NK-92 (cell line): ENCODE data around the gene PDIA6.

ENCODE experiments used
- DNase-seq: peaks from one replicate; lab custom pipeline; 2025; ENCODE audit not compliant: unreplicated experiment; lab: John Stamatoyannopoulos, UW

Gene PDIA6

DNA sequence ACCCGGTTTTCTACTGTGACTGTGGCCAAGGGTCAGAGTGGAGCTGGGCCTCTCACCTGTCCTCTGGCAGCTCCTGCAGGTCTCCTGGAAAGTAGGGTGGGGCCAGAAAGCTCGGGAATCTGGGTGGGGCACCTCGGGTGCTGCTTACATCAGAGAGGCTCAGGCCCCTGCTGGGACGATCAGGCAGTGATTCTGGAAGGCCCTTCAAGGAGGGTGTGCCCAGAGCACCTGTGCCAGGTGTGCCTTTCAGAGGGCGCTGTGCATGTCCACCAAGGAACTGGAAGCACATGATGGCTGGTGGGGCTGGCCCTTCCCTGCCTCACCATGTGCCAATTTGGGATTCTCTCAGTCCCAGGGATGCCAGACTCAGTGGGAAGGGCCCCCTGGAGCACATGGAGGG lies 47.1 kb downstream of the PDIA6 start:
- DNase-seq, result no peak

DNA sequence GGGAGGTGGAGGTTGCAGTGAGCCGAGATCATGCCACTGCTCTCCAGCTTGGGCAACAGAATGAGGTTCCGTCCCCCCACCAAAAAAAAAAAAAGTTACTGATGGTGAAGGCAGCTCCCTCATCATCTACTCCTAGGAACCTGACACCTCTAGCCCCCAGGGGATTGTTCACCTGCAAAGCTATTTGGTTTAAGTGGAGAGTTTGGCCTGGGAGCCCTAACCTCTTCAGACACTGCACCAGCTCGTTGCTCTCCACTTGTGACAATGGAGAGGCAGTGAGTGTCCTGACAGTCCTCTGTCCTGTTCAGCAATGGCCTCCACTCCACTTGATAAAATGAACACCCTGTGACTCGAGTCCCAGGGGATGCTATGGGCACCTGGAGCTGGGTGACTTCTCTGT lies 47.7 kb downstream of the PDIA6 start:
- DNase-seq, result no peak

- DNase-seq, result no peak
These were observed 48.3 kb downstream of the PDIA6 start for GRCh38 chr2:10764096-10764785.

- DNase-seq, result no peak
These were observed 49.2 kb downstream of the PDIA6 start for GRCh38 chr2:10763461-10763800.

- DNase-seq, result no peak
These were observed 49.7 kb downstream of the PDIA6 start for GRCh38 chr2:10762651-10763460.

- no peak for DNase-seq
These were observed 51.0 kb downstream of the PDIA6 start for GRCh38 chr2:10761591-10761990.

- no peak for DNase-seq
These were observed 51.6 kb downstream of the PDIA6 start for GRCh38 chr2:10760794-10761504.

DNA sequence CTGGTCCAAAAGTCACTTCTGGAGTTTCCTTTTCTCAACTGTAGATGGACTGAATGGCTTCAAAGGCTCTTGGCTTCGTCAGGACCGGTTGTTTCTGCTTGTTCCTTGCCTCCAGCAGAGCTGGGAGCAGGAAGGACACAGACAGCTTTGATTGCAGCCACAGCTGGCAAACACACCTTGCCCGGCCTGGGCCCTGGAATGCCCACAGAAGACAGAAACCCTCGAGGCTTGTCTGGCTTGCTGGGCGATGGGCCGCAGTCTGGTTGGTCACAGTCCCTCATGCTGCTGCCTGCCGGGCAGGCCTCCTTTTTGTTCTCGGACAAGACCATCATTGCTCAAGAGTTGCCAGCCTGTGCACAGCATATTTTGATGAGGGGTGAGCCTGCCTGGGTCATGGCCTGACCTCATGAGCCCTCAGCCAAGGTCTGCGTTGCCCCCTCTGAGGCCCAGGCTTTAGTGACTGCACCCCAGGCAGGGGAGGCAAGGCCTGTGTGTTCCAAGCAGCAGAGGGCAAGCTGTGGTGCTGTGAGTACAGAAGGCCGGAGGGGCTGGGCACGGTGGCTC lies 53.4 kb downstream of the PDIA6 start:
- no peak for DNase-seq

DNA sequence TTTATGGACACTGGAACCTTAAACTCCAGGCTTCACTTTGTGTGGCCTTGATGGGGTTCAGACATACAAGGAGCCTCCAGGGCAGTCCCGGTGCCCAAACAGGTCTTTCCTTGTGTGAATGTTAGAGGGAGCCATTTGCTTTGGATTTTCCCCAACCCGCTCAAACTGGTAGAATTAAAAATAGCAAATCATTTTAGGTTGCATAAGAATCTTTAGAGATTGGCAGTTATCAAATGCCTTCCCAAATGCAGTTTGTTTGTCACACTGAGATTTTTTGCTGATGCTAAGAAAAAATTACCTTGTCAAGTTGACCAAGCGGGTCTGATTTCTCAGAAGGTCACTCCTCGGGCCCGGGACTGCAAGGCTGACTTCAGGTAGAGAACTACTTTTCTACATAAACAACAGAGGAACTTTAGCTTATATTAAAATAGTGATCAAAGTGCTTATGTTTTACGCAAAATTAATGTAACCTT lies 54.7 kb downstream of the PDIA6 start:
- no peak for DNase-seq

- DNase-seq, result no peak
These were observed 57.0 kb downstream of the PDIA6 start for GRCh38 chr2:10755621-10756020.

GRCh38 chr2:10753876-10754275 lies 58.7 kb downstream of the PDIA6 start:
- DNase-seq, result no peak

- no peak for DNase-seq
These were observed 59.4 kb downstream of the PDIA6 start for GRCh38 chr2:10753156-10753555.

- no peak for DNase-seq
These were observed 60.3 kb downstream of the PDIA6 start for GRCh38 chr2:10752236-10752635.

DNA sequence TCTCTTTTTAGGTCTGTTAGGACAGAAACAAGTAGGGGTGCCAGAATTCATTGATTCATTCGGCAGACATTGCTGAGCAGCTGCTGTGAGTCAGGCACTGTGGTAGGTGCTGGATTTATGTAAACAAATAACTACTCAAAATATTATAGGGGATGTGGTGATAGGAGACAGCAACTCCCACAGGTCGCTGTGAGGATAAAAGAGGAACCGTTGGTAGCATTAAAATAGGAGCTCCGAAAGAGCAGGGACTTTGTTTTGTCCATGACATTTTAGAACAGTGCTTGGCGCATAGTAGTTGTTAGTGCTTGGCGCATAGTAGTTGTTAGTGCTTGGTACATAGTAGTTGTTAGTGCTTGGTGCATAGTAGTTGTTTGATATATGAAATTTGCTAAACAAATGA lies 62.0 kb downstream of the PDIA6 start:
- DNase-seq, result no peak

- DNase-seq, result no peak
These were observed 69.9 kb downstream of the PDIA6 start for GRCh38 chr2:10742666-10743065.

- no peak for DNase-seq
These were observed 71.4 kb downstream of the PDIA6 start for GRCh38 chr2:10741139-10741538.

GRCh38 chr2:10740226-10740625 lies 72.4 kb downstream of the PDIA6 start:
- no peak for DNase-seq

DNA sequence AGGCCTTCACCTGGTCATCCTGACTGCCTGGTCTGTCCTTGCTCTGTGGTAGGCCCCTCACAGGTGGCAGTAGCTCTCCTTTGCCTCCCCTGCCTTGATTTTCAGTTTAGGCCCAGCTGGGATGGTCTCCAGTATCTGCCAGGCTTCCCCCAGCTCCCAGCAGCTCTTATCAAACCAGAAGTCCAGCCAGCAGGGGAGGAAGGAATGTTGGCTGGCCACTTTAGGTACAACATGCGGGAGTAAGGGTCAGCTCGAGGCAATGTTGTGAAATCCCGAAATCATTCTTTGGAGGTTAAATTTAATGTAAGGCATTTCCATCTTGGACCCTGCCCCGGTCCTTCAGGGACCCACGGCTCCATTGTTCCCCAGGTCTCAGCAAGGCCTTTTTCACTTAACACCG lies 74.4 kb downstream of the PDIA6 start:
- DNase-seq, result no peak

- DNase-seq, result no peak
These were observed 78.6 kb downstream of the PDIA6 start for GRCh38 chr2:10733980-10734379.

DNA sequence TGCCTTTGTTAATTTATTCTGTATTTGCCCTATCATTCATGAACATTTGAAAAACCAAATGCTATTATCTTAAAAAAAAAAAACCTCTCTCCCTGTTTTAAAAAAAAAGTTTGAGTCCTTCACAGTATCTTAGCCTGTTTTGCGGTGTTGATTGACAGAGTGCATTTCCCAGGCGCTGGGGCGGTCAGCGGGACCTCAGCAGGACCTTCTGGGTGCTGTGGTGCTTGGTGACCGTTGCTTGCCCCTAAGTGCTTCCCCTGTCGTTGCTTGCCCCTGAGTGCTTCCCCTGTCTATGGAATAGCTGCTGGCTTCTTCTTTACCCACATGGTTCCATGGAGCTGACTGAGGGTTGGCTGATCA lies 79.0 kb downstream of the PDIA6 start:
- no peak for DNase-seq
